Ovary (tissue), 3 donors: Measurements from ENCODE around the gene ASPSCR1.

Experiments used
- CTCF ChIP-seq, 3 donors: fragments of 450-650 bp in 2 of 3; fragments of 200-600 bp in 1 of 3; IDR thresholded peaks; one replicate each; pipeline versions ENCODE4 v1.5.1 to v1.8.0; 2016 to 2022; ENCODE audit warnings: antibody characterized with exemption in 3 of 3, mild to moderate bottlenecking in 1 of 3
- POLR2A ChIP-seq: fragments of 450-650 bp; IDR thresholded peaks from one replicate; pipeline ENCODE4 v1.6.1; 2017; ENCODE audit warnings: antibody characterized with exemption, mild to moderate bottlenecking, moderate library complexity
- donor health status: DM: no; HTN: no; CAD: no.

GRCh38 chr17:82062076-82062983, 84.9 kb downstream of the ASPSCR1 start:
- TF ChIP-seq CTCF (IDR thresholded peaks at IDR 0.05) (no peak), POLR2A (no peak)
